HepG2 (cell line): ENCODE measurements around the gene ZNF292. TPM values are rescaled to one million over a fixed set of nuclear protein-coding genes. Genes with fewer than 3 reads are reported as not detected.
A peak's percentile ranks its signal among the peaks of the same experiment; 100 is the strongest.

Experiments
- ATAC-seq: fragments of 200-7000 bp; cut with Tn5 transposase; 3 replicates; pipeline ENCODE4 v1.9.1; 2020; ENCODE audit warnings: mild to moderate bottlenecking, moderate library complexity
- BruUV-seq: library from RNA; stranded (reverse); fragments of 400-500 nt; replicated peaks from 2 replicates; lab custom pipeline; 2021; lab: Mats Ljungman, UMichigan
- CTCF ChIA-PET: fragments of 300-600 bp; formaldehyde crosslinking; extraction: SDS; loops from one replicate; lab custom pipeline; 2021; ENCODE audit warnings: low total read pairs, inconsistent platforms, low intra/inter-chr PET ratio; lab: Yijun Ruan, JAX
- POLR2A ChIA-PET: fragments of 350-600 bp; sonication (Branson Sonifier 250); formaldehyde crosslinking; loops from one replicate; lab custom pipeline; 2020; ENCODE audit warnings: antibody characterized with exemption, inconsistent platforms; lab: Yijun Ruan, JAX
- DNase-seq: peaks from one replicate; pipeline ENCODE4 v3.0.0-alpha.2; 2015; ENCODE audit warnings: low spot score
- FAIRE-seq: peaks from 3 replicates; lab custom pipeline; 2011; peaks lifted over from hg19 to GRCh38; lab: Jason Lieb, UNC
- H2AFZ ChIP-seq: one replicate; pipeline ENCODE4 v1.6.1; 2011; ENCODE audit warnings: low read length, inconsistent platforms
- H3K27ac ChIP-seq: fragments of 300-600 bp; 3 replicates; pipeline ENCODE4 v1.8.0; 2011; ENCODE audit warnings: mixed run types, mild to moderate bottlenecking, mixed read lengths, low read length, inconsistent platforms; ENCODE audit not compliant: insufficient read depth; ENCODE audit errors: extremely low read length
- H3K27me3 ChIP-seq, 2 experiments: fragments of 200-600 bp in 1 of 2; 2 replicates in 1 of 2; 3 replicates in 1 of 2; pipeline versions ENCODE4 v1.6.0 to v1.8.0; 2011; ENCODE audit warnings: low read length in 2 of 2, mild to moderate bottlenecking in 2 of 2, moderate library complexity in 2 of 2, inconsistent platforms in 1 of 2; ENCODE audit not compliant: insufficient read depth in 2 of 2, control insufficient read depth in 1 of 2
- H3K36me3 ChIP-seq, 2 experiments: fragments of 200-600 bp in 1 of 2; replicated peaks in 1 of 2; 2 replicates in 1 of 2; 3 replicates in 1 of 2; pipeline versions ENCODE4 v1.5.1 to v1.8.0; 2011; ENCODE audit warnings: low read length in 2 of 2, inconsistent platforms in 1 of 2; ENCODE audit not compliant: insufficient read depth in 2 of 2, control insufficient read depth in 1 of 2
- H3K4me1 ChIP-seq: 2 replicates; pipeline ENCODE4 v1.5.1; 2012; ENCODE audit warnings: low read length, inconsistent platforms; ENCODE audit not compliant: insufficient read depth
- H3K4me2 ChIP-seq: 2 replicates; pipeline ENCODE4 v1.6.0; 2011; ENCODE audit warnings: low read depth, low read length, inconsistent platforms
- H3K4me3 ChIP-seq, 3 experiments: fragments of 200-600 bp in 1 of 3; sonication (generic), shearing (Covaris generic) in 1 of 3; replicated peaks in 1 of 3; 2 replicates each; pipeline ENCODE4 v1.5.1; 2011 to 2016; ENCODE audit warnings: low read length in 3 of 3, inconsistent platforms in 2 of 3, low read depth in 2 of 3, mild to moderate bottlenecking in 2 of 3, control low read depth in 1 of 3, mixed read lengths in 1 of 3; ENCODE audit not compliant: insufficient read depth in 1 of 3
- H3K79me2 ChIP-seq: one replicate; pipeline ENCODE4 v1.6.1; 2011; ENCODE audit warnings: low read length, inconsistent platforms; ENCODE audit not compliant: insufficient read depth
- H3K9ac ChIP-seq: 2 replicates; pipeline ENCODE4 v1.6.0; 2011; ENCODE audit warnings: mild to moderate bottlenecking, low read depth, low read length, inconsistent platforms; ENCODE audit not compliant: insufficient read depth
- H3K9me3 ChIP-seq: 2 replicates; pipeline ENCODE4 v1.5.1; 2012; ENCODE audit warnings: mild to moderate bottlenecking, low read length
- H4K20me1 ChIP-seq: 2 replicates; pipeline ENCODE4 v1.6.0; 2011; ENCODE audit warnings: inconsistent platforms, mild to moderate bottlenecking, low read length, moderate library complexity; ENCODE audit not compliant: insufficient read depth
- CREM ChIP-seq, 2 experiments: sonication (generic) in 1 of 2; formaldehyde crosslinking in 1 of 2; IDR thresholded peaks; 2 replicates each; pipeline versions ENCODE4 v1.4.0 to v1.6.1; 2016 to 2020; ENCODE audit warnings: antibody characterized with exemption in 1 of 2, mild to moderate bottlenecking in 1 of 2, missing genetic modification reagents in 1 of 2
- JUNB ChIP-seq: sonication (generic); formaldehyde crosslinking; IDR thresholded peaks from 2 replicates; pipeline ENCODE4 v1.8.0; 2022; ENCODE audit warnings: missing genetic modification reagents, mild to moderate bottlenecking, borderline replicate concordance
- MIXL1 ChIP-seq: IDR thresholded peaks from 2 replicates; pipeline ENCODE4 v1.6.1; 2016
- TARDBP ChIP-seq: sonication (generic); formaldehyde crosslinking; IDR thresholded peaks from 2 replicates; pipeline ENCODE4 v1.8.0; 2022; ENCODE audit warnings: mild to moderate bottlenecking, missing genetic modification reagents
- ZNF274 ChIP-seq: sonication (generic); formaldehyde crosslinking; IDR thresholded peaks from 2 replicates; pipeline ENCODE4 v1.5.1; 2020; ENCODE audit warnings: mild to moderate bottlenecking, missing genetic modification reagents
- ZNF737 ChIP-seq: sonication (generic); formaldehyde crosslinking; IDR thresholded peaks from 2 replicates; pipeline ENCODE4 v1.5.0; 2020; ENCODE audit warnings: missing genetic modification reagents, mild to moderate bottlenecking, borderline replicate concordance
- WGBS: methylation state at CpG from one replicate; pipeline ENCODE4 v1.1.6; 2017; ENCODE audit warnings: low lambda C conversion rate; 5-methylcytosine and 5-hydroxymethylcytosine counted together
- in situ Hi-C: cut with HindIII; loops from 2 replicates; pipeline ENCODE4 v1.10.0; 2017; ENCODE audit warnings: low pct_unique_long_range_greater_than_20kb; ENCODE audit not compliant: extremely low pct_ligation_motif_present
- intact Hi-C: fragments of 100-400 bp; cut with micrococcal nuclease; formaldehyde crosslinking; loops from one replicate; pipeline ENCODE4 v1.10.0; 2022; ENCODE audit not compliant: unreplicated experiment
- polyA plus RNA-seq, 8 experiments: library from polyadenylated mRNA; depleted of rRNA in 3 of 8; stranded (reverse) in 7 of 8; unstranded in 1 of 8; fragments of >200 nt; fragmentation: Illumina TruSeq in 4 of 8; extraction: Trizol in 4 of 8; gene quantifications; 2 replicates each; pipeline versions ENCODE4 v1.2.1 to v1.2.3, GENCODE V29; 2011 to 2016; ENCODE audit warnings: low read depth in 4 of 8, missing spikeins in 1 of 8, mixed read lengths in 1 of 8; ENCODE audit not compliant: insufficient read depth in 1 of 8
- total RNA-seq, 5 experiments: library from RNA; depleted of rRNA; stranded (reverse); fragments of >200 nt; fragmentation: Illumina TruSeq; extraction: Trizol; gene quantifications; 2 replicates each; pipeline ENCODE4 v1.2.3, GENCODE V29; 2016; ENCODE audit warnings: low read depth in 1 of 5
- TF ChIP-seq, protein P1 (sequence below): sonication (generic); formaldehyde crosslinking; conservative IDR thresholded peaks from 2 replicates; pipeline ENCODE4 v1.4.0; 2020; ENCODE audit warnings: missing genetic modification reagents

Gene ZNF292
- total and polyA plus RNA-seq, 2 of the 13 experiments (the other 11 are each of a cell fraction or from before 2014, with no cell fraction given): 9.9 to 12.8 TPM

DNA sequence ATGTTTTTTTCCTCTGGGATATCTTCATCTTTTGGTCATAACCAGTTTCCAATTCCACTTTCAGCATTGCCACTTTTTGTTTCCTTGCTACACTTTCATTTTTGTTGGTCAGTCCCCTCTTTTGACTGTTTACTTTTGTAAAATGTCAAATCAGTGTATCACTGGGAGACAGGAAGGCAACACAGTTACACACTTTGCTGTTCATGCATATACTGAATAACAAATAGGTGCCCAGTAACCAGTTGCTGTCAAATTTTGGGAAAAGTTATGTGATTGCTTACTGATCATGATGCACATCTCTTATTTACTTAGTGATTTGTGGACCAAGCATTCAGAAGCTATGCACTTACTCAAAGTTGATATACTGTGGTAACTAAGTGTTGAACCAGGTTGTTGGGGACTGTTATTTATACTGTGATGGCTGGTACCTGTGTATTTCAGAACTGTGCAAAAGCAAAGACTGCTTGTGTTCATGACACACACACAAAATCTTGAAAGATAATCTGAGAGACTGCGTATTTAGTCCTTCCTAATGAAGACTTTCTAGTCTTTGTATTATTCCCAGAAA, 41.0 kb downstream of the ZNF292 start:
- CTCF ChIA-PET: no interaction called here
- no peak for DNase-seq
- H3K27me3 ChIP-seq: no peaks in the 10 kb centered on the region
- no peaks in the 10 kb centered on the region for H3K9me3 ChIP-seq
- H4K20me1 ChIP-seq: peaks cover 79% of the 10 kb centered on the region
- TF ChIP-seq ZNF737 (CRISPR knock-in tag): no peak
- TF ChIP-seq JUNB (CRISPR knock-in tag): no peak
- TF ChIP-seq TARDBP (CRISPR knock-in tag): no peak
- TF ChIP-seq MIXL1 (CRISPR knock-in tag): no peak
- TF ChIP-seq ZNF274 (CRISPR knock-in tag): no peak
- TF ChIP-seq, protein P1, sequence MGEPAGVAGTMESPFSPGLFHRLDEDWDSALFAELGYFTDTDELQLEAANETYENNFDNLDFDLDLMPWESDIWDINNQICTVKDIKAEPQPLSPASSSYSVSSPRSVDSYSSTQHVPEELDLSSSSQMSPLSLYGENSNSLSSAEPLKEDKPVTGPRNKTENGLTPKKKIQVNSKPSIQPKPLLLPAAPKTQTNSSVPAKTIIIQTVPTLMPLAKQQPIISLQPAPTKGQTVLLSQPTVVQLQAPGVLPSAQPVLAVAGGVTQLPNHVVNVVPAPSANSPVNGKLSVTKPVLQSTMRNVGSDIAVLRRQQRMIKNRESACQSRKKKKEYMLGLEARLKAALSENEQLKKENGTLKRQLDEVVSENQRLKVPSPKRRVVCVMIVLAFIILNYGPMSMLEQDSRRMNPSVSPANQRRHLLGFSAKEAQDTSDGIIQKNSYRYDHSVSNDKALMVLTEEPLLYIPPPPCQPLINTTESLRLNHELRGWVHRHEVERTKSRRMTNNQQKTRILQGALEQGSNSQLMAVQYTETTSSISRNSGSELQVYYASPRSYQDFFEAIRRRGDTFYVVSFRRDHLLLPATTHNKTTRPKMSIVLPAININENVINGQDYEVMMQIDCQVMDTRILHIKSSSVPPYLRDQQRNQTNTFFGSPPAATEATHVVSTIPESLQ (CRISPR knock-in tag): no peak
- no peak for TF ChIP-seq CREM (IDR thresholded peaks at IDR 0.05)
- TF ChIP-seq CREM (CRISPR knock-in tag; IDR thresholded peaks at IDR 0.05): no peak
- TF ChIP-seq, all 625 proteins: peak for 0
- in situ Hi-C loops: no loop called here
- Histone ChIP-seq H3K4me2 (no peak overlapping the region), H3K4me3 (no peak overlapping the region), H3K79me2 (peaks cover 92% of the 10 kb centered on the region), H3K4me1 (no peaks in the 10 kb centered on the region), H2AFZ (no peak overlapping the region), H3K9ac (no peak overlapping the region), H3K36me3 (peaks cover 0 to 2% of the 10 kb centered on the region in 2 experiments; a peak in 2 of 5 replicates), H3K27ac (no peak overlapping the region)
- ATAC-seq (no peak), FAIRE-seq (peak; percentile 8)
- BruUV-seq: no TSS peak
- POLR2A ChIA-PET: no interaction called here
- intact Hi-C loops: no loop called here
- 92% methylated on average over 1 of the region's 1 CpG for WGBS
